Astrocyte (in vitro differentiated cells and primary cell): ENCODE data around the gene SPOCK3. TPM values are rescaled to one million over a fixed set of nuclear protein-coding genes. Genes with fewer than 3 reads are reported as not detected.

Source experiments
- DNase-seq: peaks from one replicate; pipeline ENCODE4 v3.0.0-alpha.2; 2010; ENCODE audit warnings: low read depth
- FAIRE-seq: peaks from 2 replicates; lab custom pipeline; 2011; peaks lifted over from hg19 to GRCh38; lab: Jason Lieb, UNC
- H2AFZ ChIP-seq: 2 replicates; pipeline ENCODE4 v1.6.0; 2012; ENCODE audit warnings: low read depth, low read length, inconsistent platforms
- H3K27ac ChIP-seq: 2 replicates; pipeline ENCODE4 v1.5.1; 2011; ENCODE audit warnings: low read depth, low read length, inconsistent platforms
- H3K27me3 ChIP-seq: 2 replicates; pipeline ENCODE4 v1.6.0; 2011; ENCODE audit warnings: low read length, inconsistent platforms; ENCODE audit not compliant: insufficient read depth
- H3K36me3 ChIP-seq: 2 replicates; pipeline ENCODE4 v1.5.1; 2011; ENCODE audit warnings: low read length, inconsistent platforms; ENCODE audit not compliant: insufficient read depth
- H3K4me1 ChIP-seq: 2 replicates; pipeline ENCODE4 v1.5.1; 2011; ENCODE audit warnings: low read length, inconsistent platforms; ENCODE audit not compliant: insufficient read depth
- H3K4me2 ChIP-seq: 2 replicates; pipeline ENCODE4 v1.6.0; 2012; ENCODE audit warnings: low read length, inconsistent platforms
- H3K4me3 ChIP-seq: 2 replicates; pipeline ENCODE4 v1.5.1; 2011; ENCODE audit warnings: low read depth, mild to moderate bottlenecking, low read length, inconsistent platforms; ENCODE audit not compliant: insufficient read depth
- H3K79me2 ChIP-seq: 2 replicates; pipeline ENCODE4 v1.6.0; 2012; ENCODE audit warnings: mild to moderate bottlenecking, low read length, inconsistent platforms; ENCODE audit not compliant: insufficient read depth
- H3K9ac ChIP-seq: 2 replicates; pipeline ENCODE4 v1.6.0; 2012; ENCODE audit warnings: mild to moderate bottlenecking, low read length, inconsistent platforms
- H3K9me3 ChIP-seq: 2 replicates; pipeline ENCODE4 v1.5.1; 2012; ENCODE audit warnings: low read depth, mild to moderate bottlenecking, low read length, inconsistent platforms; ENCODE audit not compliant: insufficient read depth
- H4K20me1 ChIP-seq: 2 replicates; pipeline ENCODE4 v1.6.0; 2012; ENCODE audit warnings: low read length, inconsistent platforms; ENCODE audit not compliant: insufficient read depth
- H3K27ac Mint-ChIP-seq: one replicate; pipeline ENCODE4 v1.8.0; 2021; ENCODE audit warnings: mild to moderate bottlenecking, mixed read lengths; ENCODE audit not compliant: unreplicated experiment
- H3K27me3 Mint-ChIP-seq: one replicate; pipeline ENCODE4 v1.8.0; 2021; ENCODE audit warnings: low read depth, mixed read lengths; ENCODE audit not compliant: unreplicated experiment
- H3K36me3 Mint-ChIP-seq: one replicate; pipeline ENCODE4 v1.8.0; 2021; ENCODE audit warnings: low read depth, mixed read lengths; ENCODE audit not compliant: unreplicated experiment
- H3K4me1 Mint-ChIP-seq: one replicate; pipeline ENCODE4 v1.8.0; 2021; ENCODE audit warnings: low read depth, mixed read lengths; ENCODE audit not compliant: unreplicated experiment
- H3K4me3 Mint-ChIP-seq: one replicate; pipeline ENCODE4 v1.8.0; 2021; ENCODE audit warnings: mild to moderate bottlenecking, moderate library complexity, mixed read lengths; ENCODE audit not compliant: unreplicated experiment
- H3K9me3 Mint-ChIP-seq: one replicate; pipeline ENCODE4 v1.8.0; 2021; ENCODE audit warnings: mild to moderate bottlenecking, mixed read lengths; ENCODE audit not compliant: unreplicated experiment
- EZH2 ChIP-seq: IDR thresholded peaks from 2 replicates; pipeline ENCODE4 v1.6.1; 2012; ENCODE audit warnings: mild to moderate bottlenecking, low read length, inconsistent platforms; ENCODE audit not compliant: insufficient read depth
- total RNA-seq: library from RNA; stranded (reverse); gene quantifications from 2 replicates; pipeline ENCODE4 v1.2.1, GENCODE V29; 2021
- TF ChIP-seq, protein P1 (sequence below): IDR thresholded peaks from 2 replicates; pipeline ENCODE4 v1.5.1; 2011; ENCODE audit warnings: low read depth, mild to moderate bottlenecking, inconsistent platforms, low read length, moderate library complexity; ENCODE audit not compliant: insufficient read depth

Gene SPOCK3
- total RNA-seq, 1 donor from 2014 or later, result 0.59 TPM

DNA sequence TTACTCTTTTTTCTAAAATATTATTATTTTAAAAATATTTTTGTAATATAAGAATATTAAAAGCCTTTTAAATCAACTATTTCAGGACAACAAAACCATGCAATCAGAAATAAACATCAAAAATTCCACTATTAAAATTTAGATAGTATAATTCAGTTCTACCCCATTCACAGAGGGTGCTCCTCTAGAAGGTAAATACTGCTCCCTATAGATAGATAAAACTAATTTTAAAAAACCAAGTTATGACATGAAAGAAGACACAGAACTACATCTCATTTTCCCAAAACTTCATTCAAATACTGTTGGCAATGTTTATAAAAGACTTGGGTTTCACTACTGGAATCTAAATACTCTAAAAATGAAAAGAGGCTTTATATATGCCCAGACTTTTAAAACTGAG is 219.3 kb downstream of the SPOCK3 start:
- Mint-ChIP-seq H3K4me3 (no peak overlapping the region), H3K27ac (no peak overlapping the region), H3K9me3 (no peaks in the 10 kb centered on the region), H3K4me1 (no peaks in the 10 kb centered on the region), H3K27me3 (no peaks in the 10 kb centered on the region), H3K36me3 (no peaks in the 10 kb centered on the region)
- H3K27me3 ChIP-seq, result no peaks in the 10 kb centered on the region
- no peak overlapping the region for H3K27ac ChIP-seq
- H3K4me1 ChIP-seq, result no peaks in the 10 kb centered on the region
- H3K9me3 ChIP-seq, result no peaks in the 10 kb centered on the region
- no peak overlapping the region for H3K4me2 ChIP-seq
- H4K20me1 ChIP-seq, result no peaks in the 10 kb centered on the region
- no peaks in the 10 kb centered on the region for H3K79me2 ChIP-seq
- no peak overlapping the region for H2AFZ ChIP-seq
- H3K36me3 ChIP-seq, result no peaks in the 10 kb centered on the region
- DNase-seq (no peak), FAIRE-seq (no peak)
- H3K4me3 ChIP-seq, result no peak overlapping the region
- no peak for TF ChIP-seq EZH2
- TF ChIP-seq, protein P1, sequence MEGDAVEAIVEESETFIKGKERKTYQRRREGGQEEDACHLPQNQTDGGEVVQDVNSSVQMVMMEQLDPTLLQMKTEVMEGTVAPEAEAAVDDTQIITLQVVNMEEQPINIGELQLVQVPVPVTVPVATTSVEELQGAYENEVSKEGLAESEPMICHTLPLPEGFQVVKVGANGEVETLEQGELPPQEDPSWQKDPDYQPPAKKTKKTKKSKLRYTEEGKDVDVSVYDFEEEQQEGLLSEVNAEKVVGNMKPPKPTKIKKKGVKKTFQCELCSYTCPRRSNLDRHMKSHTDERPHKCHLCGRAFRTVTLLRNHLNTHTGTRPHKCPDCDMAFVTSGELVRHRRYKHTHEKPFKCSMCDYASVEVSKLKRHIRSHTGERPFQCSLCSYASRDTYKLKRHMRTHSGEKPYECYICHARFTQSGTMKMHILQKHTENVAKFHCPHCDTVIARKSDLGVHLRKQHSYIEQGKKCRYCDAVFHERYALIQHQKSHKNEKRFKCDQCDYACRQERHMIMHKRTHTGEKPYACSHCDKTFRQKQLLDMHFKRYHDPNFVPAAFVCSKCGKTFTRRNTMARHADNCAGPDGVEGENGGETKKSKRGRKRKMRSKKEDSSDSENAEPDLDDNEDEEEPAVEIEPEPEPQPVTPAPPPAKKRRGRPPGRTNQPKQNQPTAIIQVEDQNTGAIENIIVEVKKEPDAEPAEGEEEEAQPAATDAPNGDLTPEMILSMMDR, result no peak
- H3K9ac ChIP-seq, result no peak overlapping the region

DNA sequence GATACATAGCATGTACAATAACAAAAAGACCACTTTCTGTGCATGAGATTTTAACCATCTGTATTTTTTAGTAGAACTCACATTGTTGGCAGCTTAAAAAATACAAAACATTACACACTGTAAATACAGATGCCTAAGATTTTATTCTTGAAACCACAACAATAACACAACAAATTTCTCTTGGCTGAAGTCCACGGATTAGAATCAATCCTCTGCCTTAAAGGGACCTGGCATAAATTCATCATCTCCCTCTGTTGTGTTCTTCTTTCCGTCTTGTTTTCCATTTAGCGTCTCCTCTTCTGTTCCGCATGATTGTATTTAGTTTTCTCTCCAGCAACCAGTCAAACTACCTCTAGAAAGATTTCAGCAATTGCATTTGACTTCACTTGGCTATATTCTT is 231.0 kb downstream of the SPOCK3 start:
- peaks cover 3% of the 10 kb centered on the region for H3K4me1 Mint-ChIP-seq
- H3K4me3 Mint-ChIP-seq, result no peak overlapping the region
- Histone ChIP-seq H3K4me3 (no peak overlapping the region), H3K79me2 (no peaks in the 10 kb centered on the region), H3K9ac (no peak overlapping the region), H3K4me1 (no peaks in the 10 kb centered on the region), H3K27me3 (no peaks in the 10 kb centered on the region), H3K9me3 (no peaks in the 10 kb centered on the region), H3K36me3 (no peaks in the 10 kb centered on the region), H2AFZ (no peak overlapping the region), H3K27ac (no peak overlapping the region), H3K4me2 (no peak overlapping the region), H4K20me1 (no peaks in the 10 kb centered on the region)
- no peaks in the 10 kb centered on the region for H3K36me3 Mint-ChIP-seq
- no peaks in the 10 kb centered on the region for H3K27me3 Mint-ChIP-seq
- no peak for FAIRE-seq
- no peak for DNase-seq
- no peaks in the 10 kb centered on the region for H3K9me3 Mint-ChIP-seq
- no peak overlapping the region for H3K27ac Mint-ChIP-seq
- TF ChIP-seq, protein P1, result no peak
- no peak for TF ChIP-seq EZH2

DNA sequence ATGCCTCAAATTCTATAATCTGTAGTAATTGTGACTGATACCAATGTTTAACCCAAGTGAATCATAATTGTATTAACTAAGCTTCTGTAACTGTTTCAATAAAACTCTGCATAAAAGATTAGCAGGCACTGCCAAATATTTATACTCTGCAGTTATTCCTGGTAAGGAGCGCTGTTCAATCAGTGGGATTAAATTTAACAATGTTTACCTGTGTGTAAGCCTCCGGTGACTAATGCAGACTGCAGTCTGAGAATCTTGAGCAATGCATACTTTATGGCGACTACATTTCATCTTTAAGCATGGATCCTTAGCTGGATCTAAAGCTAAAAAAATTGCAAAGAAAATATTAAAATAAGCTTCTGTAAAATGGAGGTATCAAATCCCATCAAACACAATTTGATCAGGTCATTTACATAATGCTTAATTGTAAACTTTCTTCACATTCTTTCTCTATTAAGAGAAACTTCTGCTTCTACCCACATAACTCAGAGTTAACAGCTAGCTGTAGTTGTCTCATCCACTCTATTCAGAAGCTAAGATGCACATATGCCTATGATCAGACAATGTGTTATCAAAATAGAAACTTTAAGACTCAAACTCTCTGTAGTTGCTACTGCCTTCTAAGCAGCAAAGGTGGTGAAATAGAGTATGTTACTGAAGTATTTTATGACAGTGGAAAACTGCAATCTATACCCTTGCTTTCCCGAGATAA is 234.0 kb downstream of the SPOCK3 start:
- no peak overlapping the region for H3K27ac ChIP-seq
- no peaks in the 10 kb centered on the region for H4K20me1 ChIP-seq
- H3K4me2 ChIP-seq, result no peak overlapping the region
- H3K27me3 ChIP-seq, result no peaks in the 10 kb centered on the region
- H3K4me1 ChIP-seq, result no peaks in the 10 kb centered on the region
- Mint-ChIP-seq H3K27me3 (no peaks in the 10 kb centered on the region), H3K4me1 (peaks cover 3% of the 10 kb centered on the region), H3K36me3 (no peaks in the 10 kb centered on the region), H3K27ac (no peak overlapping the region), H3K4me3 (no peak overlapping the region), H3K9me3 (no peaks in the 10 kb centered on the region)
- no peaks in the 10 kb centered on the region for H3K9me3 ChIP-seq
- no peak overlapping the region for H2AFZ ChIP-seq
- DNase-seq, result peak; percentile 16
- FAIRE-seq, result no peak
- no peaks in the 10 kb centered on the region for H3K36me3 ChIP-seq
- no peak overlapping the region for H3K4me3 ChIP-seq
- TF ChIP-seq EZH2, result no peak
- TF ChIP-seq, protein P1, result no peak
- no peaks in the 10 kb centered on the region for H3K79me2 ChIP-seq
- no peak overlapping the region for H3K9ac ChIP-seq
